ENCODE data around the gene FZD8.

Gene FZD8

GRCh38 chr10:35606430-35606829 lies 35.7 kb downstream of the FZD8 start:
- no peak overlapping the region for H2AFZ ChIP-seq
- H3K79me2 ChIP-seq: no peaks in the 10 kb centered on the region
- H3K9me3 ChIP-seq (ENCODE audit: control insufficient read depth, low read length): no peaks in the 10 kb centered on the region
- no peaks in the 10 kb centered on the region for H3K36me3 ChIP-seq (ENCODE audit: control insufficient read depth, insufficient read depth, low read length)
- no peaks in the 10 kb centered on the region for H3K27me3 ChIP-seq (ENCODE audit: control insufficient read depth, insufficient read depth, low read length)
- no peaks in the 10 kb centered on the region for H3K4me1 ChIP-seq
- no peak for TF ChIP-seq CTCF (IDR thresholded peaks at IDR 0.05)
- no peak overlapping the region for H3K27ac ChIP-seq
- H3K4me2 ChIP-seq (ENCODE audit: low read length): no peak overlapping the region
- H3K4me3 ChIP-seq (ENCODE audit: low read depth, low read length): no peak overlapping the region
- no peak overlapping the region for H3K9ac ChIP-seq

GRCh38 chr10:35605191-35605590 lies 36.9 kb downstream of the FZD8 start, which contains the start of gene GJD4:
Gene GJD4 (plus strand): TSS chr10:35605341. CDS start chr10:35605568, 227 bp downstream.
- Histone ChIP-seq H2AFZ (no peak within 1 kb of the TSS), H3K36me3 (ENCODE audit: control insufficient read depth, insufficient read depth, low read length) (no peaks in the 10 kb centered on the region), H3K79me2 (no peaks in the 10 kb centered on the region), H3K4me3 (ENCODE audit: low read depth, low read length) (no peak within 1 kb of the TSS), H3K27me3 (ENCODE audit: control insufficient read depth, insufficient read depth, low read length) (no peaks in the 10 kb centered on the region), H3K4me1 (no peaks in the 10 kb centered on the region), H3K4me2 (ENCODE audit: low read length) (no peak within 1 kb of the TSS), H3K9me3 (ENCODE audit: control insufficient read depth, low read length) (no peaks in the 10 kb centered on the region), H3K27ac (no peak within 1 kb of the TSS), H3K9ac (no peak within 1 kb of the TSS)
- no peak for TF ChIP-seq CTCF (IDR thresholded peaks at IDR 0.05)

- no peak overlapping the region for H2AFZ ChIP-seq
- H3K36me3 ChIP-seq (ENCODE audit: control insufficient read depth, insufficient read depth, low read length): no peaks in the 10 kb centered on the region
- H3K79me2 ChIP-seq: no peaks in the 10 kb centered on the region
- no peak overlapping the region for H3K4me3 ChIP-seq (ENCODE audit: low read depth, low read length)
- no peaks in the 10 kb centered on the region for H3K27me3 ChIP-seq (ENCODE audit: control insufficient read depth, insufficient read depth, low read length)
- H3K9ac ChIP-seq: no peak overlapping the region
- H3K4me1 ChIP-seq: no peaks in the 10 kb centered on the region
- H3K27ac ChIP-seq: no peak overlapping the region
- H3K9me3 ChIP-seq (ENCODE audit: control insufficient read depth, low read length): no peaks in the 10 kb centered on the region
- no peak overlapping the region for H3K4me2 ChIP-seq (ENCODE audit: low read length)
- no peak for TF ChIP-seq CTCF (IDR thresholded peaks at IDR 0.05)
Observed at GRCh38 chr10:35600193-35600592, 41.9 kb downstream of the FZD8 start.

GRCh38 chr10:35598379-35598778 lies 43.7 kb downstream of the FZD8 start:
- Histone ChIP-seq H3K27ac (no peak overlapping the region), H3K4me1 (no peaks in the 10 kb centered on the region), H3K27me3 (ENCODE audit: control insufficient read depth, insufficient read depth, low read length) (no peaks in the 10 kb centered on the region), H3K79me2 (no peaks in the 10 kb centered on the region), H3K36me3 (ENCODE audit: control insufficient read depth, insufficient read depth, low read length) (no peaks in the 10 kb centered on the region), H3K4me3 (ENCODE audit: low read depth, low read length) (no peak overlapping the region), H2AFZ (no peak overlapping the region), H3K9ac (no peak overlapping the region), H3K9me3 (ENCODE audit: control insufficient read depth, low read length) (no peaks in the 10 kb centered on the region), H3K4me2 (ENCODE audit: low read length) (no peak overlapping the region)
- TF ChIP-seq CTCF (IDR thresholded peaks at IDR 0.05): peak; percentile 46

- H2AFZ ChIP-seq: no peak overlapping the region
- no peaks in the 10 kb centered on the region for H3K36me3 ChIP-seq (ENCODE audit: control insufficient read depth, insufficient read depth, low read length)
- no peak overlapping the region for H3K9ac ChIP-seq
- H3K4me3 ChIP-seq (ENCODE audit: low read depth, low read length): no peak overlapping the region
- no peak overlapping the region for H3K4me2 ChIP-seq (ENCODE audit: low read length)
- no peaks in the 10 kb centered on the region for H3K9me3 ChIP-seq (ENCODE audit: control insufficient read depth, low read length)
- no peaks in the 10 kb centered on the region for H3K4me1 ChIP-seq
- H3K27me3 ChIP-seq (ENCODE audit: control insufficient read depth, insufficient read depth, low read length): no peaks in the 10 kb centered on the region
- no peak for TF ChIP-seq CTCF (IDR thresholded peaks at IDR 0.05)
- H3K27ac ChIP-seq: no peak overlapping the region
- no peaks in the 10 kb centered on the region for H3K79me2 ChIP-seq
Observed at GRCh38 chr10:35595106-35595505, 47.0 kb downstream of the FZD8 start.

Measured in parathyroid adenoma (tissue), 2 donors.